ENCODE data around the gene NME4.
"Not testable (repeated sequence)": the region's sequence is repeated elsewhere in the genome, so short reads cannot be mapped to it uniquely, and the experiment has no call there.

Gene NME4

DNA sequence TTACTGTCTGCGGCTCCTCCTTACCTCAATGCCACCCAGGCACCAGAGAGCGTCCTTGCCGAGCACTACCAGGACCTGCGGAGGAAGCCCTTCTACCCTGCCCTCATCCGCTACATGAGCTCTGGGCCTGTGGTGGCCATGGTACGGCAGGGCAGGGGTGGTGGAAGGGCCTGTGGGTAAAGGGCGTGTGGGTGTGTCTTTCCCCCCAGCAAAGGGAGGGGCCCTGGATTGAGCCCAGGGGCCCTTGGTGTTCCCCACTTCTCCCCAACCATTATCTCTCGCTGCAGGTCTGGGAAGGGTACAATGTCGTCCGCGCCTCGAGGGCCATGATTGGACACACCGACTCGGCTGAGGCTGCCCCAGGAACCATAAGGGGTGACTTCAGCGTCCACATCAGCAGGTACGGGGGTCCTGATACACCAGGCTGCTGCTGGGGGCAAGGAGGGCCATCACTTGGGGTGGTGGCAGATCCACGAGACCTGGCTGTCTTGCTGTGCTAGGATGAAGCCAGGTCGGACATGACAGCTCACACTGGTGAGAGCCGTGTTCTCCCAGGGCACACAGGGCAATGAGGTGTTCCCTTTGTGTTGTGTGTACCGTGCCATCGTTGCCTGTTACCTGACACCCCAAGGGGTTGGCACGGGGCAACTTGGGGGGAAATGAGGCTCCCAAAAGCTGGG, 2.5 kb downstream of the NME4 start:
- no peak for DNase-seq

DNA sequence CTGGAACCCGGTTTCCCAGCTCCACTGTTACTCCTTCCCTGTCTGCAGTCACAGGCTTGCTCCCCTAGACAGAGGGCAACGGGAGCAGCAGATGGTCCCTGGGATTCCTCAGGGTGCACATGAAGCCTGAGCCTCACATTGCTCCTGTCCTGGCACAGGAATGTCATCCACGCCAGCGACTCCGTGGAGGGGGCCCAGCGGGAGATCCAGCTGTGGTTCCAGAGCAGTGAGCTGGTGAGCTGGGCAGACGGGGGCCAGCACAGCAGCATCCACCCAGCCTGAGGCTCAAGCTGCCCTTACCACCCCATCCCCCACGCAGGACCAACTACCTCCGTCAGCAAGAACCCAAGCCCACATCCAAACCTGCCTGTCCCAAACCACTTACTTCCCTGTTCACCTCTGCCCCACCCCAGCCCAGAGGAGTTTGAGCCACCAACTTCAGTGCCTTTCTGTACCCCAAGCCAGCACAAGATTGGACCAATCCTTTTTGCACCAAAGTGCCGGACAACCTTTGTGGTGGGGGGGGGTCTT, 3.1 kb downstream of the NME4 start:
- DNase-seq = no peak

DNA sequence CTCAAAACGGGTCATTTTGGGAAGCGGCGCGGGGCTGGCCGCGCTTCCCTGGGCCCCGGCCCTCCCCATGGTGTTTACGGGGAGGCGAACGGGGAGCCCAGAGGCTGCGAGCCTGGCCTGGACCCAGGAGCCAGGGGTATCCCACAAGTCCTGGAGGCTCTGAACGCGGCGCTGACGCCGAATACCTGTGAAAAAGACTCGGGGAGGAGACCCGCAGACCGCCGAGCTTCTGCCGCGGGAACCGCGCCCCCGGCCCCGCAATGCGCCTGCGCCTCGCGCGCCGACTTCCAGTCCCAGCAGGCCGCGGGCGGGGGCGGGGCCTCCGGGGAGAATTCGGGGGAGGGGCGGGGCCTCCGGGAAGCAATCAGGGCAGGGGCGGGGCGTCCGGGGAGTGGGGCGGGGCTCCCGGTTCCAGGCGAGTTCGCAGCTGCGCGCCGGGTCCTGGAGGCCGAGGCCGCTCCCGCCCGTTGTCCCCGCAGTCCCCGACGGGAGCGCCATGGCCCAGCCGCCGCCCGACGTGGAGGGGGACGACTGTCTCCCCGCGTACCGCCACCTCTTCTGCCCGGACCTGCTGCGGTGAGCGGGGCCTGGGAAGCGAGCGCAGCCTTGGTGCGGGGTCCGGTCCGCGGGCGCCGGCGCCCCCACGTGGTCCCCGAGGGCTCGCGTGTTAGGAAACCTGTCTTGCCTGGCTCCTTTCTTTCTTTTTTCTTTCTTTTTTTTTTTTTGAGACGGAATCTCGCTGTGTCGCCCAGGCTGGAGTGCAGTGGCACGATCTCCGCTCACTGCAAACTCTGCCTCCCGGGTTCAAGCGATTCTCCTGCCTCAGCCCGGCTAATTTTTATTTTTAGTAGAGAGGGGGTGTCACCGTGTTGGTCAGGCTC, 4.7 kb downstream of the NME4 start, which contains the start of gene DECR2:
TSS of gene DECR2 (plus strand) at position 418 of the 881 bp plus-strand sequence. CDS start at position 497, 79 bp downstream.
- DNase-seq = peak; percentile 99

DNA sequence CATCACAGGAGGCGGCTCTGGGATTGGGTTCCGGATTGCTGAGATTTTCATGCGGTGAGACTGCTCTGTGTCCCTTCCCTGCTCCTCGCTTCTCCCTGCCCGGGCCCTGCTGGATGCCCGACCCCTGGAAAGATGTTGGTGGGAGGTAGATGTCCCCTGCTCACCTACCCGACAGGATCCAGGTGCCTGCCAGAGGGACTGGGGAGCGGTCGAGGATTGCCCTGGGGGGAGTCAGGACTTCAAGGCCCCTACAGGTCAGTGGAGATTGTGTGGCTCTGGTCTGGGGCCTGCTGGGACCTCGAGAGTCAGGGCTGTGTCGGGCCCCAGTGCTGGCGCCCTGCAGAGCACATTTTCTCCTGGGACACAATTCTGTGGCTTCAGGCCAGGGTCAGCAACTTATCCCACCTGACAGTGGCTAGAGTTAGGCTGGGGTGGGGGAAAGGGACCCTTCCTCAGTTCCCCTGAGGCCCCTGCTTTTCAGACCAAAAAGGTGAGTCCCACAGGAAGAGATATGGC, 8.0 kb downstream of the NME4 start:
- DNase-seq = no peak

DNA sequence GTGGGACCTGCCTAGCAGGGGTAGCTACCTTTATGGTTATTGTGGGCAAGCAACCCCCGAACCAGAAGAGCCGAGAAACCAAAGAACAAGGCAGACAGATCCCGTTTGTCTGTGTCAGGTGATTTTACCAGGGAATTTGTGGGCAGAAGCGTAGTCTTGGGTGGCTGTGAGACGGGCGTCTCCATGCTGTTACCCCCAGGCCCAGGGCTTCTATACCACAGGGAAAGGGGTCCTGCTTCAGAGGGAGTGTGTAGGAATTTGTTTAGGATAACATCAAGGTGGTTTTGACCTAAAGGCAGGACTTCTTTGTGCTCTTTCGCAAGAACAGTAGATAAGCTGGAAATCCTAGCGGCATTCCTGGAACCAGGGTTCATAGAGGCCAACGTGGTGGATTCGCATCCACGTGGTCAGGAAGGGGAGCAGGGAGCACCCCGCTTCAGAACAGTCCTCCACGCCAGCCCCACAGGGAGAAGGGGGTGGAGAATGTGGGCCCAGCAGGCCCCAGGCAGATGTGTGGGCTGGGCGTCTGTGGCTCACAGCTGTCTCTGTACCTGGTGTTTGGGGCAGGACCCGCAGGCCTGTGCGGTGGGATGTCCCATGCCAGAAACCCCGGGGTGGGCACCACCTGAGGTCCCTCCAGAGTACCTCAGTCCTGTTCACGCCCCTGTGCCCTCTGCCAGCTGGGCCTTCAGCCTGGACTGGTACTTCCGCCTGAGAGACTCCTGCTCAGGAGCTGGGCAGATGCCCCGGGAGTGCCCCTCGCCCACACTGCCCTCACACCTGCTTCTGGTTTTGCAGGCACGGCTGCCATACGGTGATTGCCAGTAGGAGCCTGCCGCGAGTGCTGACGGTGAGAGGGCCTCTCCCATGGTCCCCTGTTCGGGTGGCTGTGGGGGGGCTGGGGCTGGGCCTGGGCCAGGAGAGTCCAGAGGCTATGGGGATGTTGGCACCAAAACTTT, 8.8 kb downstream of the NME4 start:
- DNase-seq = no peak

GRCh38 chr16:407253-407652, 10.3 kb downstream of the NME4 start:
- no peak for DNase-seq

DNA sequence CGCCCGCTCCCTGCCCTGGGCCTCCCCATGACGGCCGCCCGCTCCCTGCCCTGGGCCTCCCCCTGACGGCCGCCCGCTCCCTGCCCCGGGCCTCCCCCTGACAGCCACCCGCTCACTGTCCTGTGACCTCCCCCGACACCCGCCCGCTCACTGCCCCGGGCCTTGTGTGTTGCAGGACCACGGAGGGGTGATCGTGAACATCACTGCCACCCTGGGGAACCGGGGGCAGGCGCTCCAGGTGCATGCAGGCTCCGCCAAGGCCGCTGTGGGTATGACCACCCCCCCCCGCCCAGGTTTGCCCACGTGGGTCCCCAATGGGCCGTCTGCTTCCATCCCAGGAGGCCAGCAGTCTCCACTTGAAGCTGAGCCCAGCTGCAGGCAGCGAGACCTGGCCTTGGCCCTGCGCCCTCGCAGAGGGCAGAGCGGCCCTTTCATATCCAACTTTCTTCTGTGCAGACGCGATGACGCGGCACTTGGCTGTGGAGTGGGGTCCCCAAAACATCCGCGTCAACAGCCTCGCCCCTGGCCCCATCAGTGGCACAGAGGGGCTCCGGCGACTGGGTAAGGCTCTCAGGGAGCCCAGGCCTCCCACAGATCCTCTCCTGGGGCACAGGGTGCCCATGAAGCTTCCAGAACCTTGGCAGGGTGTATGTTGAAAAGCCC, 13.6 kb downstream of the NME4 start:
- DNase-seq = no peak

GRCh38 chr16:411576-412265, 14.7 kb downstream of the NME4 start:
- DNase-seq = no peak

- DNase-seq = no peak
These were observed 17.6 kb downstream of the NME4 start for GRCh38 chr16:414395-415169.

GRCh38 chr16:415170-415498, 18.1 kb downstream of the NME4 start:
- not testable (repeated sequence) for DNase-seq

GRCh38 chr16:422179-422578, 25.2 kb downstream of the NME4 start:
- not testable (repeated sequence) for DNase-seq

- no peak for DNase-seq
These were observed 27.1 kb downstream of the NME4 start for GRCh38 chr16:424033-424622.

GRCh38 chr16:424623-425081, 27.7 kb downstream of the NME4 start:
- no peak for DNase-seq

DNA sequence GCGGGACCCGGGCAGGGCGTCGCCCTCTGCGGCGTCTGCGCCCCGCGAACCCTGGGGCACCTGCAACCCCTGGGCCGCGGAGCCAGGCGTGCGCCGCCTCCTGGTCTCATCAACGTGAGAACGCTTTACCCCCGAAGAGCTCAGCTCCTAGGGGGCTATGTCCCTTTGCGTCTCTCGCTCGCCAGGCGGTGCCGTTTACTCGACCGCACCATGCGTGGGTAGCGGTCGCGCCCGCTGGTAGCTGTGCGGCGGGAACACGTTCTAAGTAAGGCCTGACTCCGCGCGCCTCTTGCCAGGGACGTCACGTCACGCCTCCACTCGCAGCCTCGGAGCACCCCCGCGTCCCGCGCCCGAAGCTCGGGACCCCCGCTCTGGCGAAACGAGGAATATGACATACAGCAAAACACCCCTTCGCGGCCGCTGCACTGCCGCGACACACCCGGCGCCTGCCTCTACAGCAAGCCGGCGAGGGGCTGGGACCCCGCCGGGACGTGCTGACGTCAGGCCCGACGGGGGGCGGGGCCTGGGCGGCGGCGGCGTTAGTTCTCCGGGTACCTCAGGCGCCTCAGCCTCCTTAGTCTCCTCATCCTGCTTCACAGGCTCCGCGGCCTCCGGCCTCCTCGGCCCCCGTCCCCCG, 28.2 kb downstream of the NME4 start, which contains the start of gene RAB11FIP3:
TSS of gene RAB11FIP3 (plus strand) at position 568 of the 637 bp plus-strand sequence. CDS start 358 bp downstream, outside the sequence.
- peak; percentile 89 for DNase-seq

DNA sequence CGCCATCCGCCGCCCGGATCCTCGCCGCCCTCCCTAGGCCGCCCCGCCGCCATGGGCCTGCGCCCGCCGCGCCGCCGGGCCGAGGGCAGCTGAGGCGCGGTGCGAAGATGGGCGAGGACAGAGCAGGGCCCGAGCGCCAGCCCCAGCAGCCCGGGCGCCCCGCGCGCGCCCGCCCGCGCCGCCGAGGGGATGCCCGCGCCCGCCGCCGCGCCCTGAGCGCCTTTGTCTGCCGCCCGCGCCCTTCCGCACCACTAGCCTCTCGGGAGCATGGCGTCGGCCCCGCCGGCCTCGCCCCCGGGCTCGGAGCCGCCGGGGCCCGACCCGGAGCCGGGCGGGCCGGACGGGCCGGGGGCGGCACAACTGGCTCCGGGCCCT, 28.7 kb downstream of the NME4 start:
- peak; percentile 55 for DNase-seq

- DNase-seq = no peak
These were observed 29.3 kb downstream of the NME4 start for GRCh38 chr16:426115-426905.

DNA sequence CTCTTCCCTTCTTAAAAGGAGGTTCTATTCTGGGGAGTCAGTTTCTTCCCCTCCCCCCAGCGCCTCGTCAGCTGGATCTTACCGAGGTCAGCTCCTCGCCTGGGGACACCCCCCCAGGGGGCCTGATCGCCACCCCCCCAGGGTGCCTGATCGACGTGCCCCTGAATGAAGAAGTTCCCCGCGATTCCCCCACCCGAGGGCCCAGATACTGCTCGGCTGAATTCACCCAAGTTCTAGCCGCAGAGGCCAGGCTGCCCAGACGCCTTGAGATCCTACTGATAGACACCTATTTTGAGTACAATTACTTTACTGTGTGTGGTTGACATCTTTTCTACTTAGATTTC, 29.9 kb downstream of the NME4 start:
- no peak for DNase-seq

- DNase-seq = no peak
These were observed 30.3 kb downstream of the NME4 start for GRCh38 chr16:427250-427649.

DNA sequence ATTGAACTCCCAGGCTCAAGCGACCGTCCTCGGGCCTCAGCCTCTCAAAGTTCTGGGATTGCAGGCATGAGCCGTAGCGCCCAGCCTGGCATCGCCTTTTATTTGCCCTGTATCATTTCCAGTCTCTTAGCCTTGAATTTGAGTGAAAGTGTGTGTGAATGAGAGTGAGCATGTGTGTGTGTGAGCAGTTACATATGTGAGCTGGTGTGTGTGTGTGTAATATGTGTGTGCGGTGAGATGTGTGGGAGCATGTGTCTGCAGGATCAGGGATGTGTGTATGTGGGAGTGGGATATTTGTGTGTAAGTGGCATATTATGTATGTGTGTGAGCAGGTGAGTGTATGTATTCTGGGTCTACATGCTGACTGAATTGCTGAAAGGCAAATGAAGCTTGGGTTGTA, 33.9 kb downstream of the NME4 start:
- DNase-seq = no peak

All from left hindlimb (tissue), 1 donor.